GM21447 (cell line): ENCODE measurements around the gene CEP170B.
"Not testable (repeated sequence)": the region's sequence is repeated elsewhere in the genome, so short reads cannot be mapped to it uniquely, and the experiment has no call there.

Experiments
- ATAC-seq: cut with Tn5 transposase; IDR thresholded peaks from one replicate; pipeline ENCODE4 v1.9.1; 2021; ENCODE audit not compliant: unreplicated experiment

The CEP170B gene

DNA sequence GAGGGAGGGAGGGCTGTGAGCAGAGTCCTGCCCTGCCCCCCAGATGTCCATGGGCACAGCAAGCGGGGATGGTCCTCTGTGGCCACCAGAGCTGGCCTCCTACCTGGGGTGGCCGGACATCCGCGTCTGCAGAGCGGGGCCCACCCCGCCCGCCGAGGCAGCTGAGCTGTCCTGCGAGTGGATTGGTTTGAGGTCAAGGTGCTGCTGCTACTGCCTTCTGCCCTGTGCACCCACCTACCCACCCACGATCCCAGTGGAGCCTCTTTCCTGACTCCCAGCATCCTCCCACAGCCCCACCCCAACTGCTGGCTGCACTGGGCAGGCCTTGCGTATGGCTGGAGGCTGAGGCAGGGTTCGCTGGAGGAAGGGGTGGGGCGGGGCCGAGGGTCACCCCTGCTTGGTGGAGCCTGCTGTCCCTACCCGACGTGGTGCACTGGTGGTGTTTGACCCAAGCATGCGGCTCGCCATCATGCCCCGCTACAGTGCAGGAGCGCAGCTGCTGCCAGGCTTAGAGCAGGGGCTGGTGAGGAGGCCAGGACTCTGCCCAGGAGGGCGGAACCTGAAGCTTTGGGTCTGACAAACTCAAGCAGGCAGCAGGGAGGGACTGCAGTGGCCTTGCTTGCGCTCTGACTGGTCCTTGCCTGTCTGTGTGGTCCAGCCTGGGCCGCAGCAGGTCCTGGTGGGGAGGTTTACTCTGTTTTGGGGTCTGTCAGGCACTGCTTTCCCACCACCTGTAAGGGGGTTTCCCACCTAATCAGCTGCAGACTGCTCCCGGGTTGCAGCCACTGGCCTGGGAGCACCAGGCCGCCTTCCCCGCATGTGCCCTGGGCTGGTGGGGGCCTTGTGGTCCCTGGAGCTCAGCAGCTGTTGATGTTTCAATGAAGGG is 23.7 kb downstream of the CEP170B start:
- no peak for ATAC-seq

DNA sequence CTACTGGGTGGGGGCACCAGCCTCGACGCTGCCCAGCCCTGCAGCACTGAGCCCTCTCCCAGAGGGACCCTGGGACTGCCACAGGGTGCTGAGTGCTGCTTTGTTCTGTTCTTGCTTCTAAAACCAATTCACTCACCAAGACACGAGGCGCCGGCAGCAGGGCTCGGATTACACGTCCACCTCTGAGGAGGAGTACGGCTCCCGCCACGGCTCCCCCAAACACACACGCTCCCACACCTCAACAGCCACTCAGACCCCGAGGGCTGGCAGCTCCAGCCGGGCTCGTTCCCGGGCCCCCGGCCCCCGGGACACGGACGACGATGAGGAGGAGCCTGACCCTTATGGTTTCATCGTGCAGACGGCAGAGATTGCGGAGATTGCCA is 24.3 kb downstream of the CEP170B start:
- ATAC-seq = no peak

DNA sequence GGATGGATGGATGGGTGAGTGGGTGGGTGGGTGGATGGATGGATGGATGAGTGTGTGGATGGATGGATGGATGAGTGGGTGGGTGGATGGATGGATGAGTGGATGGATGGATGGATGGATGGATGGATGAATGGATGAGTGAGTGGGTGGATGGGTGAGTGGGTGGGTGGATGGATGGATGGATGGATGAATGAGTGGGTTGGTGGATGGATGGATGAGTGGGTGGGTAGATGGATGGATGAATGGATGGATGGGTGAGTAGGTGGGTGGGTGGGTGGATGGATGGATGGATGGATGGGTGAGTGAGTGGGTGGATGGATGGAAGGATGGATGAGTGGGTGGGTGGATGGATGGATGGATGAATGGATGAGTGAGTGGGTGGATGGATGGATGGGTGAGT is 25.2 kb downstream of the CEP170B start:
- not testable (repeated sequence) for ATAC-seq

DNA sequence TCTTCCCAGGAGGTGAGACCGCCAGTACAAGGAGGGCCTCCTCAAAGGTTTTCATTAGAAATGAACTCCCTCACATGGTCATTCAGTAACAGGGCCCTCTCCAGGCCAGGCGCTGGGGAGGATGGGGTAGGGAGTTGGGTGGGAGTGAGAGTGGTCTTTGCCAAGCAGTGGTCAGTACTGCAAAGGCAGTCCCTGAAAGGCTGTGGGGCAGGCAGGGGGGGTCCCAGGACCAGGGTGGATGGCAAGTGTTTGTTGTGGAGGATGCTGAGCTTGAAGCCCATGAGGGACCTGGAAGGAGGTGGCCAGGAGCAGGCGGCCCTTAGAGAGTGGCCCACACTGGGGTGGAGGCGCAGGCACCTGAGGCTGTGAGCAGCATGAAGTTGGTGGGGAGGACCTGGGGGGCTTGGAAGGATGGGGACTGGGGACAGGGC is 26.1 kb downstream of the CEP170B start:
- no peak for ATAC-seq

DNA sequence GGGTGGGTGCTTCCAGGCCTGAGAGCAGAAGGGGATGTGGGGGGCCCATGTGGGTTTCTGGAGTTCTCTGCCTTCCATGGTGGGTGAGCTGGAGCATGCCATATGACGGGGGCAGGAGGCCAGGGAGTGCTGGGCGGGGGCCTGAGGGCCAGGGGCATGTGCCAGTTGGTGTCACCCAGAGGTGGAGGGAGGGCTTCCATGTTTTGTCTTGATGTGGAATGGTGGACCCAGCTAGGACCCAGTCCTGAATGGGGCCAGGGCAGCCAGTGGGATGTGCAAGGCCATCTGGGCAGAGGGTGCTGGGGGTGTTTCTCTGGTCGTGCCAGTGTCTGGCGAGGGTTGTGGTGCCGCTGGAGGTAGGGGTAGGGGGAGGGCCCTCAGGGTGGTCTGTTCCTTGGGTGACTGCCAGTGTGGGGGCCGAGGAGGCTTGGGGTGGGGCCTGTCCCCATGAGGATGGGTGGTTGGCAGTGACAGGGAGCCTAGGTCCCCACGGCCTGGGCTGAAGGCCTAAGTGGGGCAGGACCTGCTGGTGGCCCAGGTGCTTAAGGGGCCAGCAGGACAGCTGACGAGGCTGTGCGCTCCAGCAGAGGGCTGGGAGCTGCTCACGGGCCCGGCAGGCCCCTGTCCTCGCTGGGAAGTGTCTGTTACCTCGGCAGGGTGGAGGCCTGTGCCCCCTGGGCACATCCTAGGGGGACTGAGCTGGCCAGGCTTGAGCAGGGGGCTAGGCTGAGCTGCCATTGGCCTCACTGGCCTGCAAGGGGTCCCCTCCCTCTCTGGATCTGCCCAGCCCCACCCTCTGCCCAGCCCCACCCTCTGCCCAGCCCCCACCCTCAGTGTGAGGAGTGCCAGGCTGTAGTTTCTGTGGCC is 26.8 kb downstream of the CEP170B start:
- no peak for ATAC-seq

DNA sequence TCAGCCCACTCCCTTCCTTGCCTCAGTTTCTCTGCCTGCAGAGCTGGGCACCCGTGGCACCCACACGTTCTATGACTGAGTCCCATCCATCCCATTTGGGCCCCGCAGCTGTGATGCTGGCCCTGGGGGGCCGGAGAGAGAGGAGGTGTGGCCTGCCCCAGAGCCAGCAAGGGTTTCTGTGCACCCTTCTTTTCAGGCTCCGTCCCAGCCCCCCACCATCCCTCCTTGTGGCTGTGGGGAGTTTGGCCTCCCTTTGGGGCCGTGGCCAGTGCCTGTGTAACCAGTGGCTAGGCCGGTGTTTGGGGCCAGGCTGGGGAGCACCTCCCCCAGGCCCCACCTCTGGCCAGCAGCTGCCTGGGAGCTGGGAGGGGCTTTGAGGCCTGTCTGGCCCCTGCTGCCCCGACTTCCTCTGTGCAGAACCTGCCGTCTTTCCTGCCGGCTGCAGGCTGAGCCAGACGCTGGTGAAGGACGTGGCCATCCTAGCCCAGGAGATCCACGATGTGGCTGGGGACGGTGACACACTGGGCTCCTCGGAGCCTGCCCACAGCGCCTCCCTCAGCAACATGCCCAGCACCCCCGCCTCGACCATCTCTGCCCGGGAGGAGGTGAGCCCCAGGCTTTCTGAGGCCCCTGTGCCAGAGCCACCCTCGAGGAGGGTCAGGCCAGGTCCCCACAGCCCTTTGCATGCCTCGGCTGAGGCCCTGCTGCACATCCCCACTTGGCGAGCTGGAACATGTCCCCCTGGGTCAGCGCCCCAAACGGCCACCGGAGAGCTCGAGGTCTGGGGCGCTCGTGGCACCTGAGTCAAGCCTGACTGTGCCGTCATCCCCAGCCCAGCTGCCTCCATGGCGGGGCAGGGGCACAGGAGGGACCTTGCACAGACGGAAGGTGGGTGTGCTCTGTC is 27.7 kb downstream of the CEP170B start:
- no peak for ATAC-seq

DNA sequence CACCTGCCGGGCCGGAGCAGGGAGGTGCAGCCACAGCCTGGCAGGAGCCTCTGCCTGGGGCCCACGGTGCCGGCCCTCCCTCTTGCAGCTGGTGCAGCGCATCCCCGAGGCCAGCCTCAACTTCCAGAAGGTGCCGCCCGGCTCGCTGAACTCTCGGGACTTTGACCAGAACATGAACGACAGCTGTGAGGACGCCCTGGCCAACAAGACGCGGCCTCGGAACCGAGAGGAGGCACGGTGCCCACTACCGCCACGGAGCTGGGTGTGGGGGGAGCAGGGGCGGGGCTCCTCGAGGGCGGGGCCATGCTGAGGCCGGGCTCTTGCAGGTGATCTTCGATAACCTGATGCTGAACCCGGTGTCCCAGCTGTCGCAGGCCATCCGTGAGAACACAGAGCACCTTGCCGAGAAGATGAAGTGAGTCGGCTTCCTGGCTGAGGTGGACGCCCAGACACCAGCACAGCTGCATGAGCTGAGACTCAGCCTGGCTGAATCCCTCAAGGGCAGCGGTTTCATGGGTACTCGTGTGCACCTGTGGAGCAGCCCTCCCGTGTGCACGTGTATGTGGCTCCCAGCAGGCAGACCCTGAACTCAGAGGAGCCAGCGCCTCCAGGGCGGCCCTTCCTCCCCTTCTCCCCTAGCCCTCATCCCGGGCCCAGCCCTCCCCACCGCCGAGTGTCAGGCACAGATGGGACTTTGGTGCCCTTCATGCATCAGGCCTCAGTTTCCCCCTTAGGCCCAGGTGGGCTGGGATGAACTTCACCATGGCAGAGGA is 28.6 kb downstream of the CEP170B start:
- ATAC-seq = no peak

DNA sequence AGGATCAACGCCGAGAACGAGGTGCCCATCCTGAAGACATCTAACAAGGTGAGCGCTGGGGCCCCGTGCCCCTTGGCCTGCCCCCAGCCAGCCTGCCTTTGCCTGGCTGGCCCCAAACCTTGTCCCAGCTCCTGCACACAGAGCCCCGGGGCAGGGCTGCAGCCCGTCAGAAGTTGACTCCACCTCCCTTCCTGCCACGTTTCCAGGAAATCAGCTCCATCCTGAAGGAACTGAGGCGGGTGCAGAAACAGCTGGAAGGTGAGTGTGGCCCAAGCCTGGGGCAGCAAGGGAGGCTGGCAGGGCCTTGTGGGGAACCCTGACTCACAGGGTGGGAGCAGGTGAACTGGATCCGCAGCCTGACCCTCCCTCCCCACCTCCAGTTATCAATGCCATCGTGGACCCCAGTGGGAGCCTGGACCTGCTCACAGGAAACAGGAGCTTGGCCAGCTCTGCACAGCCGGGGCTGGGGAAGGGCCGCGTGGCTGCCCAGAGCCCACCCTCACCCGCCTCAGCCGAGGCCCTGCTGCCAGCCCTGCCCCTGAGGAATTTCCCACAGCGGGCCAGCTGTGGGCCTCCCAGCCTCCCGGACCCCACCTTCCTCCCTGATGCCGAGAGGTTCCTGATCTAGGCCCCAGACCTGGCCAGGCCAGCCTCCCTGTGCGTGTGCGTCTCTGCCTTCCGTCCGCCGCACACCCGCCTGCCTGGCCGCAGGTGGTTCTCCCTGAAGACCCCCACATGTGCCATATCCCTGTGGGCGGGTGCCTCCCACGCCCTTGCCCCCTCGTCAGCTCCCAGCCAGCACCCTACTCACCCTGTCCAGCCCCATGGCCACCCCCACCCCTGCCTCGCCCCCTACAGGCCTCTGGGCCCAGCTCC is 29.5 kb downstream of the CEP170B start:
- ATAC-seq = no peak

DNA sequence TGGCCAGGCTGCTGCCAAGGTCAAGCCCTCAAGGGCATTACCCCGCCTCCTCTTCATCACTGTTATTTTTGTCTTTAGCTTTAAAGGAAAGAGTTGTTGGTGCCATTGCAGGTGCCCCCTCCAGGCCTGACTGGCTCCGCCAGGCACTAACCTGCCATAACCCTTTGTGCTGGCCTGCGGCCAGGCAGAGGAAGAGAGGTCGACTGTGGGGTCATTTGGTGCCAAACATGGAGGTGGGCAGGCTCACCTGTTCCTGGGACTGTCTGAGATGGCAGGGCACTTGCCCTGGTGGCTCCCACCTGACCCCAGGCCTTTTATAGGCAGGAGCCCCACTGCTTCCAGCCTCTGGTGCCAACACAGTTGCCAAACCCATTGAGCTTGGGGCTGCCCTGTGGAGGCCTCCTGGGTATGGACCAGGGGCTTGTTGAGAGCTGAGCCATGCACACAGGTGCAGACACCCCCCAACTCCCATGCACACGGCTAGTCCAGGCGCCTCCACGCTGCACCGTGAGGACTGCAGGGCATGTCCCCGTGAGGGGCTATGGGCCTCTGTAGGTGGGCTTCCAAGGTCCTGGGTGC is 30.2 kb downstream of the CEP170B start:
- ATAC-seq = no peak

DNA sequence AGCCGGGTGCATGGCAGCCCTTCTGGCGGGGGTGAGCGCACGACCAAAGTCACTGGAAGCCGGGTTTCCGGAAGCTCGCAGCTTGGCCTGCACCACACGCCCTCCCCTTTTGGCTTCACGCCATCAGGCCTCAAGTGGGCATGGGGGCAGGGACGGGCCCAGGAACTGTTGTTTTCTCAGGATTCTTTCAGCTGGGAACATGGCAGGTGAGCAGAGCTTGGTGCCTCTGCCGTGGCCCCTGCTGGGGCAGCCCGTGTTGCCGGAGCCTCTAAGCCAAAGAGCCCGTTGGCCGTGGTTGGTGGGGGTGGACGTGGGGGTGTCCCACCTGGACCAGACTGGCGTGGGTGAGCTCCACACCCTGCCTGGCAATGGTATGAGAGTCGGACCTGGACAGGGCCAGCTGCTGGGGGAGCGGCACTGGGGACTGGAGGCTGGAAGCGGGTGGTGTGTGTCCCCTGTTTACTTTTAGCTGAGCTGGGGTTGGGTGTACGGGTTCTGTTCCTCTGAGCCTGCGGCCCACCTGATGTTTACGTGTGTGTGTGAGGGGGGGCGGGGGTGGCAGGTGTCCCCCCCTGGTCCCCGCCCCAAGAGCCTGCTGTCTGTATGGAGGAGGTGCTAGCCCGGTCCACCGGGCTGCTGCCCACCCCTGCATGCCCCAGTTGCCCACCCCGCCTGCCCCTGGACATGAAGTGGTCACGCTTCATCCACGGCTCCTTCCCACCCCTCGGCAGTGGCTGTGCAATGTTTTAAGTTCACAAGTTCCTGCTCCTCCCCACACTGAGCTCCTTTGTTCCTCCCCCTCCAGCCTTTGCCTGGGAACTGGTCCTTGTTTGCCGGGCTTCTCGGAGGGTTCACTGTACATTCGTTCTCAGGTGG is 31.0 kb downstream of the CEP170B start:
- ATAC-seq = no peak

DNA sequence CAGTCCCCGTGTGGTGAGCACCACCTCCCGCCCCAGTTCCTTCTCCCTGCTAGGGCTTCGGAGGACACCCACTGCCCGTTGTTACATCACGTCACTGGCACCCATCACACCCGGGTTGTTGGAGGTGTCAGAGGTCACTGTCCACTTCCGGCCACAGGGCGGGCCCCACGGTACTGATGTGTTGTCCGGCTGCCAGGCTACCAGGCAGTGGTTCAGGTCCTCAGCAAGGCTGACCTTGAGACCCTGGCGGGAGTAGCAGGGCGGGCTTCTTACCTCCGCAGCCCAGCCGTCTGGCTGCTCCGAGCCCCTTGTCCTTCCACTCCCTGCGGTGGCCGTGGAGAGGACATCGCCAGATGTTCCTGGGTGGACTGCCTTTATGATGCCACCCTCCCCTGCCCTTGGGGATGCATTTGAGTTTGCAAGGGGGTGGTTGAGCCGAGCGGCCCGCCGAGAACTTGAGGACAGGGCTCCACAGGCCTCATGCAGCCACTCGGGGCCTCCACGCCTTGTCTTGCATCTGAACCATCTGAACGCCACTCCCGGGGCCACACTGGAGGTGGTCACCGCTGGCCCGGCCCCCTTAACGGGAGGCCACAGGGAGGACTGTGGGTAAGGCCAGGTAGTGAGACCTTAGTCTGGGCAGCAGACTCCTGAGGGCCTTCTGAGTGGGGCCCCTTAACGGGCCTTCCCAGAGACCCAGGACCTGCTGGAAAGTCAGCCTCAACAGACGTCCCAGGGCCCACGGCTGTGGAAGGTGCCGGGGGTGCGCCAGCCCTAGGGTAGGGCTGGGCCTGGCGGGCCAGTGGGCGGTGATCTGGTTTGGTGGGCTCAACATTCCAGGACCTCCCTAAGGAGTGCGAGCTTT is 32.5 kb downstream of the CEP170B start:
- no peak for ATAC-seq

DNA sequence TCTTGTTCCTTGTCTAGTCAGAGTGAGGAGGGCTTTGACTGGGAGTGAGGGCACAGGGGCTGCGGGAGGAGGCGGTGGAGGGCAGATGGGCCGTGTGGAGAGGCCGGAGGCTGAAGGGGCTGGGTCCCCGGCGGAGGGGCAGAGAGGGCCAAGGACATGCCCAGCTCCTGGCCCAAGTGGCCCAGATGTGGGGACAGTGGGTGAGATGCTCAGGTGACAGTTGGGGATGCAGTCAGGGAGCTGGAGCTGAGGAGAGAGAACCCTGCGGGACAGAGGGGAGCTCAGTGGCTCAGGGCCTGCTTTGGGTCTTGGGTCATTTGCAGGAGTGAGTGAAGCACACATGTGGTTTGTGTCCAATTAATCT is 33.1 kb downstream of the CEP170B start:
- ATAC-seq = no peak

DNA sequence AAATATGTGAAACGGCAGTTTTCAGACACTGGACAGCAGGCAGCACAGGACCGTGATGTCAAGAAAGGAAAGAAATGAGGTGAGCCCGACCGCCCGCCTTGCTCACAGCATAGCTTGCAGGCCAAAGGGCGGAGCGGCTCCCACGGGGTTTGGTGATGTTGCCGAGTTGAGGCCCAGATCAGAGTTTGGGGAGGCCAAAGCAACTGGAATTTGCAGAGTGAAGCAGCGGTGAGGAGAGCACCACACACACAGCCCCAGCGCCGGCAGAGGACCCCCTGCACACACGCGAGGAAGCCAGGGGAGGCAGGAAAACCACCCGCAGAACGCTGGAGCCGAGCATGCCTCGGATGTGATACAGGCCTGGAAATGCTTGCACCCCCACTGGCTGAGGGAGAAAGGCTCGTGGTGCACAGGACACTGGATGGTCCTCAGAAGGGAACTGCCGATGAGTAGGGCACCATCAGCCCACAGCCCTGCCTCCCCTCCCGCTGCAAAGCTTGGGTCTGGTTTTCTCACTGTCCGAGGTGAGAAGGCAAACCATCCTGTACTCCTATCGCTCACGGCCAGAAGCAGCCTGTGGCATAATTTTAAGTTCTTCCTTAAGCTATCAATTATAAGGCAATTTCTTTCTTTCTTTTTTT is 33.9 kb downstream of the CEP170B start:
- no peak for ATAC-seq

DNA sequence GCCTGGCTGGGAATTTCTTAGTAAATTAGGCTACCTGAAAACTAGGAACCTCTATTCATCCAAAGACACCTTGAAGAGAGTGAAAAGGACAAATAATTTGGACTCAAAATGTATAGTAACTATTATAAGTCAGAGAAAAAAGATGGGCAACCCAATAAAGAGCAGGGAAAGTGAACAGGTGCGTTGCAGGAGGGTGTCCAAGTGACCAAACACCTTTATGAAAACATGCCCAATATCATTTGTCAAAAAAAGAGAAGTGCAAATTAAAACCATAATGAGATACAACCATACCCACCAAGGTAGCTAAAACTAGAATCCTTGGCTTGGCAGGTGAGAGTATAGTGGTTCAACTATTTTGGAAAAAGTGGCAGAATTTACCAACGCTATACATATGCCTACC is 34.7 kb downstream of the CEP170B start:
- ATAC-seq = no peak

DNA sequence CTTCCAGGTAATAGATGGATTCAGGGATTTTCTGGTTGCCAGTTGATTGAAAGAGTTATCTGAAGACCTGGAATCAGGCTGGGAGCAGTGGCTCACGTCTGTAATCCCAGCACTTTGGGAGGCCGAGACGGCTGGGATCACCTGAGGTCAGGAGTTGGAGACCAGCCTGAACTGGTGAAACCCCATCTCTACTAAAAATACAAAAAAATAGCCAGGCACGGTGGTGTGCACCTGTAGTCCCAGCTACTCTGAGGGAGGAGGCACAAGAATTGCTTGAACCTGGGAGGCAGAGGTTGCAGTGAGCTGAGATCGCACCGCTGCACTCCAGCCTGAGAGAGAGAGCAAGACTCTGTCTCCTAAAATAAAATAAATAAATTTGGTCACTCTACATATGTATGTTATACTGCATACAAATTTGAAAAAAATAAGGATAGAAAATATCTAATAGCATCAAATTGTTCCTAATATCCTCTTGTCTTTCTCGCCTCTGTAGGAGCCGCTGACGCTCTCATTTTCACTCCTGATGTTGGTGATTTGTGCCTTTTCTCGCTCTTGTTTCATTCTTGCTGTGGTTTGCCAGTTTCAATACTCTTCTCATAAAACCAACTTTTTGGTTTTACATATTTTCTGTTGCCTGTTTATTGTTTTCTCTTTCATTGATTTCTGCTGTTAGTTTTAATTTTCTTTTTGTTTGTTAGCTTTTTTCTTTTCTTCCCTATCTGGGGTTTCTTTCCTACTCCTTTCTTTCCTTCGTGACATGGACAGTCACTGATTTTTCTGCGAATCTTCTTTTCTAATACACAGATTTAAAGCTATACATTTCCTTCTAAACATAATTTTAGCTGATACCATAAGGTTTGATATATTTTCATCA is 35.8 kb downstream of the CEP170B start:
- no peak for ATAC-seq

DNA sequence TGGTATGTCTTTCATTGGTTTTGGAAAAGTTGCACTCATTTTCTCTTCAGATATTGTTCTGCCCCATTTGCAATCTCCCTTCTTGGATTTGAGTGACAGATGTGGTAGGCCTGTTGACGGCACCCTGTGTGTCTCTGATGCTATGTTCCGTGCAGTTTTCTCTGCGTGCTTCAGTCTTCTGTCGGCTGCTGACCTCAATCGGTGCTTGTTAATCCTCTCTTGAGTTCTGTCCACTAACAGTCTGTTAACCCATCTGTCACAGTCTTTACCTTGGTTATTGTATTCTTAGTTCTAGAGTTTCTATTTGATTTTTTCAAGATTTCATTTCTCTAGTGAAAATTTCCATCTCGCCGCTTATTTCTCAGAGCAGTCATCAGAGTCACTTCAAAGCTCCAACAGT is 38.9 kb downstream of the CEP170B start:
- no peak for ATAC-seq
